ENCODE results near the gene VPS37B. TPM values are rescaled to one million over a fixed set of nuclear protein-coding genes. Genes with fewer than 3 reads are reported as not detected.

The VPS37B gene
- total RNA-seq, 2 donors from 2014 or later, result 64.8 to 73.5 TPM

DNA sequence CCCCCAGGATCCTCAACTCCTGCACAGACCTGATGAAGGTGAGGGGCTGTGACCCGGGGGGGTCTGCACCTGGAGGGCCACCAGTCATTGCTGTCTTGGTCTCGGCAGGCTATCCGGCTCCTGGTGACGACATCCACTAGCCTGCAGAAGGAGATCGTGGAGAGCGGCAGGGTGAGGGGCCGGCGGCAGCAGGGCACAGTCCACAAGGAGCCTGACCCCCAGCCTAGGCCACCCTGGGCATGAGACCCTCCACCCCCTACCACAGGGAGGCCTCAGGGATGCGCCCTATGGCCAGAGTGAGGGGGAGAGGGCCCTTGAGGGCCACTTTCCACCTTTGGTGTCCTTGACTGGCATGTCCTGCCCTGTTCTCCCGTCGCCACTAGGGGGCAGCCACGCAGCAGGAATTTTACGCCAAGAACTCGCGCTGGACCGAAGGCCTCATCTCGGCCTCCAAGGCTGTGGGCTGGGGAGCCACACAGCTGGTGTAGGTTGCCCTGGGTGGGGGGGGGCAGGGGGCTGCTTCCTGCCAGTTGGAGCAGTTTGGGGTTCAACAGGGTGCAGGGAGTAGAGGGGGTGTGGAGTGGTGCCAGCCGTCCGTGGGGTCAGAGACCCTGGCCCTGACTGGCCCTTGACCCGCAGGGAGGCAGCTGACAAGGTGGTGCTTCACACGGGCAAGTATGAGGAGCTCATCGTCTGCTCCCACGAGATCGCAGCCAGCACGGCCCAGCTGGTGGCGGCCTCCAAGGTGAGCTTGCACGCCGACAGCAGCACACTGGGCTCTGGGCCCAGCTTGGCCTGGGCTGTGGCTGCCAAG, 35.7 kb downstream of the VPS37B start:
- Histone ChIP-seq H3K27ac (no peak overlapping the region), H3K4me1 (peaks cover 10% of the 10 kb centered on the region), H3K27me3 (no peaks in the 10 kb centered on the region), H3K9me3 (no peaks in the 10 kb centered on the region), H3K9ac (ENCODE audit: low read depth in 2 of 2, low read length in 2 of 2) (no peak overlapping the region), H3K36me3 (no peaks in the 10 kb centered on the region), H3K4me3 (no peak overlapping the region)
- TF ChIP-seq, protein P1, sequence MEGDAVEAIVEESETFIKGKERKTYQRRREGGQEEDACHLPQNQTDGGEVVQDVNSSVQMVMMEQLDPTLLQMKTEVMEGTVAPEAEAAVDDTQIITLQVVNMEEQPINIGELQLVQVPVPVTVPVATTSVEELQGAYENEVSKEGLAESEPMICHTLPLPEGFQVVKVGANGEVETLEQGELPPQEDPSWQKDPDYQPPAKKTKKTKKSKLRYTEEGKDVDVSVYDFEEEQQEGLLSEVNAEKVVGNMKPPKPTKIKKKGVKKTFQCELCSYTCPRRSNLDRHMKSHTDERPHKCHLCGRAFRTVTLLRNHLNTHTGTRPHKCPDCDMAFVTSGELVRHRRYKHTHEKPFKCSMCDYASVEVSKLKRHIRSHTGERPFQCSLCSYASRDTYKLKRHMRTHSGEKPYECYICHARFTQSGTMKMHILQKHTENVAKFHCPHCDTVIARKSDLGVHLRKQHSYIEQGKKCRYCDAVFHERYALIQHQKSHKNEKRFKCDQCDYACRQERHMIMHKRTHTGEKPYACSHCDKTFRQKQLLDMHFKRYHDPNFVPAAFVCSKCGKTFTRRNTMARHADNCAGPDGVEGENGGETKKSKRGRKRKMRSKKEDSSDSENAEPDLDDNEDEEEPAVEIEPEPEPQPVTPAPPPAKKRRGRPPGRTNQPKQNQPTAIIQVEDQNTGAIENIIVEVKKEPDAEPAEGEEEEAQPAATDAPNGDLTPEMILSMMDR (IDR thresholded peaks at IDR 0.05), result peak; percentile 84
- intact Hi-C loops (cut with DNase I), result loop anchor here (2.0 to 10.0 kb wide), 2 partner anchors 91 to 375 kb away; partner anchors contain the start of genes MPHOSPH9 and MTRFR
- peak; percentile 89 for DNase-seq

DNA sequence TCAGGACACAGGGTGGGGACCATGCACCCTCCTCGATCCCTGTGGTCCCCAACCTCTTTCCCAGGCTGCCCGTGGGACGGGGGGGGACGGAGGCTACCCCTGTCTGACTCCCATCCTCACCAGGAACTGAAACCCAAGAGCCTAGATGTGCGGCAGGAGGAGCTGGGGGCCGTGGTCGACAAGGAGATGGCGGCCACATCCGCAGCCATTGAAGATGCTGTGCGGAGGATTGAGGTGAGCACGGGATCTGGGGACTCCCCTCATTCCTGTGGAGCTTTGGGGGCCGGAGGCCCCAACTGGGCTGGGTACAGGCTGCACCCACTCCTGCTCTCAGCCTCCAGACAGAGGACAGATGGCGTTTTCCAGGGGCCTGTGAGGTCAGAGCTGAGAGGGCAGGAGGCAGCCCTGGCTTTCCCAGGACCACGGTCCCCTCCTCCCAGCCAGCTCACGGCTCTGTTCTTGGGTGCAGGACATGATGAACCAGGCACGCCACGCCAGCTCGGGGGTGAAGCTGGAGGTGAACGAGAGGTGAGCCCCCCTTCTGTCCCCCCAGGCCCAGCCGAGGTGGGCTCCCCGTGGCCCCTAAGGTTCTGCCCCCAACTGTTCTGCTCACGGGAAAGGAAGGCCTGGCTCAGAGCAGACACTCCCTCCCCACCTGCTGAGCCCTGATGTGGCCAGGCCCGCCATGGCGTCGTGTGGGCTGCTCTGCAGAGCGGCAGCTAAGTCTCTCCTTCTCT, 36.5 kb downstream of the VPS37B start:
- Histone ChIP-seq H3K27ac (no peak overlapping the region), H3K36me3 (no peaks in the 10 kb centered on the region), H3K9me3 (no peaks in the 10 kb centered on the region), H3K4me3 (no peak overlapping the region), H3K27me3 (no peaks in the 10 kb centered on the region), H3K4me1 (peaks cover 10% of the 10 kb centered on the region), H3K9ac (ENCODE audit: low read depth in 2 of 2, low read length in 2 of 2) (no peak overlapping the region)
- no peak for DNase-seq
- intact Hi-C loops (cut with DNase I), result loop anchor here (2.0 to 10.0 kb wide), 3 partner anchors 67 to 375 kb away; partner anchors contain the start of genes MPHOSPH9 and MTRFR
- TF ChIP-seq, protein P1 (IDR thresholded peaks at IDR 0.05), result no peak

DNA sequence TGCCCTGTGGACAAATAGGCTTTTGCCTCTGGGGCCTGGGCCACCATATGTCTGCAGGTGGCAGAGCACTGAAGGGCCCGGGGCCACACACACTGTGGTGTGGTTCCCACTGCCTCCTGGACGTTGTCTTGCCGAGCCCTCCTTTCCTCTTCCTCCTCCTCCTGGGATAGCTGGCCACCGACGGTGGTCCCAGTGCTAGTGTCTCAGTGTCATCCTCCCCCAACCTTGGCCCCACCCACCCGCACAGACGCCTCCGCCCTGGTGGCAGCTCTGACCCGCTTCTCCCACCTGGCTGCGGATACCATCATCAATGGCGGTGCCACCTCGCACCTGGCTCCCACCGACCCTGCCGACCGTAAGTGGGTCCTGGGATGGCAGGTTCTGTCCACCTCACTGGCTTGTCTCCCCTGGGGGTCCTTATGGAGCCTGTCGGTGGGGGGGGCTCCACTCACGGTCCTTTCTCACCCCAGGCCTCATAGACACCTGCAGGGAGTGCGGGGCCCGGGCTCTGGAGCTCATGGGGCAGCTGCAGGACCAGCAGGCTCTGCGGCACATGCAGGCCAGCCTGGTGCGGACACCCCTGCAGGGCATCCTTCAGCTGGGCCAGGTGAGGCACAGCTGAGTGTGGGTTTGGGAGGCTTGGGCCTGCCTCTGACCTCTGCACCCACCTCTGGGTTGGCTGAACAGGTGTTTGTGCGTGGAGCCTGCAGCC, 37.2 kb downstream of the VPS37B start:
- no peaks in the 10 kb centered on the region for H3K36me3 ChIP-seq
- no peak for DNase-seq

GRCh38 chr12:122858171-122858570, 37.8 kb downstream of the VPS37B start:
- intact Hi-C loops (cut with DNase I), result loop anchor here (5.0 kb wide), 1 partner anchor 66 kb away; no protein-coding TSS in a partner anchor
- peaks cover 5% of the 10 kb centered on the region for H3K4me1 ChIP-seq
- H3K27ac ChIP-seq, result no peak overlapping the region
- no peaks in the 10 kb centered on the region for H3K9me3 ChIP-seq
- no peaks in the 10 kb centered on the region for H3K36me3 ChIP-seq
- no peak overlapping the region for H3K9ac ChIP-seq (ENCODE audit: low read depth in 2 of 2, low read length in 2 of 2)
- no peak overlapping the region for H3K4me3 ChIP-seq
- TF ChIP-seq, protein P1 (IDR thresholded peaks at IDR 0.05), result no peak
- H3K27me3 ChIP-seq, result no peaks in the 10 kb centered on the region
- no peak for DNase-seq

More for the DNA sequence above, 37.2 kb downstream of the VPS37B start:
- H3K9me3 ChIP-seq, result no peaks in the 10 kb centered on the region
- peaks cover 10% of the 10 kb centered on the region for H3K4me1 ChIP-seq
- H3K27me3 ChIP-seq, result no peaks in the 10 kb centered on the region
- no peak overlapping the region for H3K9ac ChIP-seq (ENCODE audit: low read depth in 2 of 2, low read length in 2 of 2)
- intact Hi-C loops (cut with DNase I), result loop anchor here (5.0 kb wide), 1 partner anchor 66 kb away; no protein-coding TSS in a partner anchor
- no peak overlapping the region for H3K27ac ChIP-seq
- H3K4me3 ChIP-seq, result no peak overlapping the region
- TF ChIP-seq, protein P1 (IDR thresholded peaks at IDR 0.05), result no peak

All from colonic mucosa (tissue), 4 donors.